ENCODE measurements around the gene TNS3.

The TNS3 gene

GRCh38 chr7:47231032-47231431 is 350.9 kb downstream of the TNS3 start:
- Mint-ChIP-seq H3K4me1 (peaks cover 9% of the 10 kb centered on the region), H3K27me3 (ENCODE audit: low read depth, poor library complexity) (peaks cover 3% of the 10 kb centered on the region), H3K36me3 (ENCODE audit: low read depth) (no peaks in the 10 kb centered on the region), H3K27ac (no peak overlapping the region), H3K9me3 (no peaks in the 10 kb centered on the region), H3K4me3 (no peak overlapping the region)
- TF ChIP-seq CTCF (IDR thresholded peaks at IDR 0.05), result no peak
- DNase-seq, result no peak

GRCh38 chr7:47228386-47229014 is 353.4 kb downstream of the TNS3 start:
- no peak overlapping the region for H3K27ac Mint-ChIP-seq
- peaks cover 9% of the 10 kb centered on the region for H3K9me3 Mint-ChIP-seq
- no peak for TF ChIP-seq CTCF (IDR thresholded peaks at IDR 0.05)
- no peak overlapping the region for H3K4me3 Mint-ChIP-seq
- H3K4me1 Mint-ChIP-seq, result peaks cover 9% of the 10 kb centered on the region
- H3K27me3 Mint-ChIP-seq (ENCODE audit: low read depth, poor library complexity), result peaks cover 3% of the 10 kb centered on the region
- peak; percentile 7 for DNase-seq
- H3K36me3 Mint-ChIP-seq (ENCODE audit: low read depth), result no peaks in the 10 kb centered on the region

- no peak for TF ChIP-seq CTCF (IDR thresholded peaks at IDR 0.05)
- H3K4me1 Mint-ChIP-seq, result peaks cover 9% of the 10 kb centered on the region
- no peak overlapping the region for H3K4me3 Mint-ChIP-seq
- peaks cover 9% of the 10 kb centered on the region for H3K9me3 Mint-ChIP-seq
- peaks cover 3% of the 10 kb centered on the region for H3K27me3 Mint-ChIP-seq (ENCODE audit: low read depth, poor library complexity)
- no peak for DNase-seq
- no peaks in the 10 kb centered on the region for H3K36me3 Mint-ChIP-seq (ENCODE audit: low read depth)
- no peak overlapping the region for H3K27ac Mint-ChIP-seq
Measured at GRCh38 chr7:47227762-47228177, 354.1 kb downstream of the TNS3 start.

DNA sequence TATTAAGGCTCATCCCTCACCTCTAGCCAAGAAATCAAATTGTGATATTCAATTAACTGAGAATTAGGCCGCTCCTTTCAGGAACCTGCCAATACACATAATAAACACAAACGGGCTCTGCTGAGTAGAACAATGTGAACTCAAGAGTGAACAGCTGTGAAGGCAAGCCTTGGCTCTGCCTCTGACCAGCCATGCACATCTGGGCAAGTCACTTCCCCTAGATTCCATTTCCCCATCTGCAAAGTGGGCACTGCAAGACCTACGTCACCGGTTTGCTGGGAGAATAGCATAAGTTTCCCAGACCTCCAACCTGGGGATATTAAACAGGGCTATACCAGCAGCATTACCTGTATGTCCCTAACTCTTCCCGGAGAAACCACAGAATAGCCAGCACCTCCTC is 355.2 kb downstream of the TNS3 start:
- peaks cover under 1% of the 10 kb centered on the region for H3K27me3 Mint-ChIP-seq (ENCODE audit: low read depth, poor library complexity)
- H3K36me3 Mint-ChIP-seq (ENCODE audit: low read depth), result no peaks in the 10 kb centered on the region
- H3K9me3 Mint-ChIP-seq, result peaks cover 9% of the 10 kb centered on the region
- no peak for DNase-seq
- peaks cover 9% of the 10 kb centered on the region for H3K4me1 Mint-ChIP-seq
- no peak overlapping the region for H3K4me3 Mint-ChIP-seq
- H3K27ac Mint-ChIP-seq, result no peak overlapping the region
- TF ChIP-seq CTCF (IDR thresholded peaks at IDR 0.05), result no peak

GRCh38 chr7:47225387-47226131 is 356.4 kb downstream of the TNS3 start:
- H3K36me3 Mint-ChIP-seq (ENCODE audit: low read depth), result no peaks in the 10 kb centered on the region
- peaks cover 9% of the 10 kb centered on the region for H3K9me3 Mint-ChIP-seq
- no peak for TF ChIP-seq CTCF (IDR thresholded peaks at IDR 0.05)
- peaks cover 9% of the 10 kb centered on the region for H3K4me1 Mint-ChIP-seq
- peaks cover 3% of the 10 kb centered on the region for H3K27me3 Mint-ChIP-seq (ENCODE audit: low read depth, poor library complexity)
- no peak overlapping the region for H3K4me3 Mint-ChIP-seq
- no peak overlapping the region for H3K27ac Mint-ChIP-seq
- DNase-seq, result no peak

Measured in nephron progenitor cell (in vitro differentiated cells).